Mesenchymal stem cell (in vitro differentiated cells and primary cell): ENCODE data around the gene CDH3.

ENCODE experiments used
- DNase-seq: peaks from one replicate; pipeline ENCODE4 v3.0.0-alpha.2; 2013
- H2AFZ ChIP-seq: one replicate; pipeline ENCODE4 v1.6.1; 2013; ENCODE audit warnings: low read depth, mild to moderate bottlenecking, control low read depth, inconsistent platforms, low read length, moderate library complexity
- H2AK5ac ChIP-seq: 2 replicates; pipeline ENCODE4 v1.6.1; 2013; ENCODE audit warnings: low read length, moderate library complexity, mild to moderate bottlenecking, inconsistent platforms; ENCODE audit not compliant: severe bottlenecking
- H2BK120ac ChIP-seq: one replicate; pipeline ENCODE4 v1.6.1; 2013; ENCODE audit warnings: low read depth, mild to moderate bottlenecking, inconsistent platforms, low read length, moderate library complexity
- H2BK12ac ChIP-seq, 2 experiments: one replicate each; pipeline ENCODE4 v1.6.1; 2013; ENCODE audit warnings: inconsistent platforms in 2 of 2, low read length in 2 of 2, mild to moderate bottlenecking in 2 of 2, moderate library complexity in 2 of 2, control low read depth in 1 of 2
- H2BK15ac ChIP-seq: one replicate; pipeline ENCODE4 v1.6.1; 2013; ENCODE audit warnings: mild to moderate bottlenecking, low read depth, inconsistent platforms; ENCODE audit not compliant: poor library complexity, severe bottlenecking
- H2BK5ac ChIP-seq: 2 replicates; pipeline ENCODE4 v1.6.1; 2013; ENCODE audit warnings: low read depth, mild to moderate bottlenecking, low read length, control low read depth, inconsistent platforms; ENCODE audit not compliant: poor library complexity, severe bottlenecking
- H3K14ac ChIP-seq, 2 experiments: one replicate each; pipeline ENCODE4 v1.6.1; 2013; ENCODE audit warnings: inconsistent platforms in 2 of 2, low read length in 2 of 2, control low read depth in 1 of 2, mild to moderate bottlenecking in 1 of 2, moderate library complexity in 1 of 2
- H3K18ac ChIP-seq, 2 experiments: one replicate each; pipeline ENCODE4 v1.6.1; 2013; ENCODE audit warnings: inconsistent platforms in 2 of 2, low read length in 2 of 2, control low read depth in 1 of 2, low read depth in 1 of 2, mild to moderate bottlenecking in 1 of 2
- H3K23ac ChIP-seq, 2 experiments: one replicate each; pipeline ENCODE4 v1.6.1; 2013; ENCODE audit warnings: inconsistent platforms in 2 of 2, low read length in 2 of 2, mild to moderate bottlenecking in 2 of 2, moderate library complexity in 2 of 2, control low read depth in 1 of 2
- H3K27ac ChIP-seq: 2 replicates; pipeline ENCODE4 v1.5.1; 2013; ENCODE audit warnings: mild to moderate bottlenecking, moderate library complexity, low read length, control low read depth, inconsistent platforms; ENCODE audit not compliant: poor library complexity, severe bottlenecking
- H3K27me3 ChIP-seq, 2 experiments: 2 replicates each; pipeline versions ENCODE4 v1.6.1 to v1.7.0; 2013; ENCODE audit warnings: low read length in 2 of 2, mild to moderate bottlenecking in 2 of 2, moderate library complexity in 2 of 2, control low read depth in 1 of 2, inconsistent platforms in 1 of 2; ENCODE audit not compliant: control insufficient read depth in 1 of 2, insufficient read depth in 1 of 2
- H3K36me3 ChIP-seq, 2 experiments: 2 replicates each; pipeline versions ENCODE4 v1.6.1 to v1.7.0; 2013; ENCODE audit warnings: low read length in 2 of 2, control low read depth in 1 of 2, inconsistent platforms in 1 of 2, low read depth in 1 of 2, mild to moderate bottlenecking in 1 of 2; ENCODE audit not compliant: insufficient read depth in 2 of 2, control insufficient read depth in 1 of 2
- H3K4ac ChIP-seq, 2 experiments: one replicate each; pipeline ENCODE4 v1.6.1; 2013; ENCODE audit warnings: inconsistent platforms in 2 of 2, low read length in 2 of 2, mild to moderate bottlenecking in 2 of 2, moderate library complexity in 2 of 2, control low read depth in 1 of 2, low read depth in 1 of 2
- H3K4me1 ChIP-seq: 2 replicates; pipeline ENCODE4 v1.6.1; 2013; ENCODE audit warnings: low read depth, low read length, control low read depth; ENCODE audit not compliant: control insufficient read depth, insufficient read depth
- H3K4me2 ChIP-seq: 2 replicates; pipeline ENCODE4 v1.6.1; 2013; ENCODE audit warnings: low read length, mild to moderate bottlenecking, inconsistent platforms; ENCODE audit not compliant: poor library complexity, severe bottlenecking
- H3K4me3 ChIP-seq, 2 experiments: 2 replicates each; pipeline versions ENCODE4 v1.5.1 to v1.7.0; 2013; ENCODE audit warnings: low read length in 2 of 2, mild to moderate bottlenecking in 2 of 2, control low read depth in 1 of 2, low read depth in 1 of 2; ENCODE audit not compliant: insufficient read depth in 1 of 2
- H3K79me1 ChIP-seq: replicated peaks from 2 replicates; pipeline ENCODE4 v1.6.1; 2013; ENCODE audit warnings: mild to moderate bottlenecking, control low read depth, low read length, inconsistent platforms; ENCODE audit not compliant: poor library complexity, severe bottlenecking
- H3K9ac ChIP-seq: 2 replicates; pipeline ENCODE4 v1.7.0; 2013; ENCODE audit warnings: mild to moderate bottlenecking, low read length, moderate library complexity
- H3K9me3 ChIP-seq: 2 replicates; pipeline ENCODE4 v1.7.0; 2013; ENCODE audit warnings: mild to moderate bottlenecking, low read length; ENCODE audit not compliant: control insufficient read depth
- H4K8ac ChIP-seq: one replicate; pipeline ENCODE4 v1.6.1; 2013; ENCODE audit warnings: inconsistent platforms, mild to moderate bottlenecking, low read length, moderate library complexity
- H4K91ac ChIP-seq: one replicate; pipeline ENCODE4 v1.6.1; 2013; ENCODE audit warnings: mild to moderate bottlenecking, low read length, inconsistent platforms
- WGBS: methylation state at CpG from one replicate; pipeline ENCODE4 v1.1.7; 2013; ENCODE audit warnings: mixed read lengths; 5-methylcytosine and 5-hydroxymethylcytosine counted together

Gene CDH3

GRCh38 chr16:68646953-68647659 lies 2.0 kb downstream of the CDH3 start:
- Histone ChIP-seq H3K9me3 (no peaks in the 10 kb centered on the region), H3K4ac (no peak overlapping the region), H3K27me3 (peaks cover 80 to 87% of the 10 kb centered on the region in 2 experiments), H3K18ac (no peak overlapping the region), H3K36me3 (no peaks in the 10 kb centered on the region), H2BK5ac (no peak overlapping the region), H2AFZ (no peak overlapping the region), H2AK5ac (no peak overlapping the region), H3K9ac (no peak overlapping the region), H3K4me3 (no peak overlapping the region), H4K8ac (no peak overlapping the region), H3K4me1 (peaks cover 30% of the 10 kb centered on the region), H2BK120ac (no peak overlapping the region), H2BK12ac (no peak overlapping the region), H3K4me2 (no peak overlapping the region), H3K14ac (no peak overlapping the region), H2BK15ac (no peak overlapping the region), H3K27ac (no peak overlapping the region), H4K91ac (no peak overlapping the region), H3K79me1 (no peaks in the 10 kb centered on the region), H3K23ac (no peak overlapping the region)
- WGBS = 76% methylated on average over 17 of the region's 18 CpGs
- DNase-seq = no peak

DNA sequence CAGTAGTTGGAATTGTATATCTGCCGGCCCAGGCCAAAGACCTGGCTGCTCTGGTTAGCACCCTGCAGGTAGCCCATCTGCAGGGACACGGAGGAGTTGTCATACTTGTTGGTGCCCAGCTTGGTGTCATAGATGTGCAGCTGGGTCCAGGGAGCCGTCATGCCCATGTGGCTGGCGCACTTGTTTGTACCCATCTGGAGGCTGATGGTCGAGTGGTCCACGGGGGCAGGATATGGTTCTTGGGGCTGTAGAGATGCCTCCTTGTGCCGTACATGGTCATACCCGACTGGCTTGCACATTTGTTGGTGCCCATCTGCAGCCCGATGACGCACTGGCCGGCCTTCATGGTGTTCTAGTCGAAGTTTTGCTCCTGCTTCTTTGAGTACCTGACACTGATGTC lies 6.0 kb downstream of the CDH3 start:
- no peak overlapping the region for H2BK12ac ChIP-seq
- no peak overlapping the region for H2AFZ ChIP-seq
- H4K8ac ChIP-seq = no peak overlapping the region
- no peak overlapping the region for H2BK15ac ChIP-seq
- no peak overlapping the region for H3K4ac ChIP-seq
- no peak overlapping the region for H2BK5ac ChIP-seq
- no peak overlapping the region for H3K23ac ChIP-seq
- DNase-seq = no peak
- H2BK120ac ChIP-seq = no peak overlapping the region
- H3K27me3 ChIP-seq = peaks cover 57 to 60% of the 10 kb centered on the region in 2 experiments
- no peak overlapping the region for H3K4me2 ChIP-seq
- H3K18ac ChIP-seq = no peak overlapping the region
- no peak overlapping the region for H3K9ac ChIP-seq
- H3K4me1 ChIP-seq = peaks cover 5% of the 10 kb centered on the region
- no peak overlapping the region for H3K14ac ChIP-seq
- 84% methylated on average over 12 of the region's 12 CpGs for WGBS
- H4K91ac ChIP-seq = peak overlapping the region; percentile 46
- no peak overlapping the region for H3K4me3 ChIP-seq
- H3K79me1 ChIP-seq = no peaks in the 10 kb centered on the region
- no peak overlapping the region for H3K27ac ChIP-seq
- no peaks in the 10 kb centered on the region for H3K36me3 ChIP-seq
- no peaks in the 10 kb centered on the region for H3K9me3 ChIP-seq
- H2AK5ac ChIP-seq = no peak overlapping the region

- Histone ChIP-seq H2AK5ac (no peak overlapping the region), H3K27ac (no peak overlapping the region), H3K9ac (no peak overlapping the region), H2BK120ac (no peak overlapping the region), H2AFZ (no peak overlapping the region), H3K4me3 (no peak overlapping the region), H3K27me3 (peaks cover 51 to 54% of the 10 kb centered on the region in 2 experiments), H3K4me1 (no peaks in the 10 kb centered on the region), H3K79me1 (no peaks in the 10 kb centered on the region), H4K91ac (no peak overlapping the region), H3K36me3 (no peaks in the 10 kb centered on the region), H4K8ac (no peak overlapping the region), H3K9me3 (no peaks in the 10 kb centered on the region), H3K14ac (no peak overlapping the region), H3K18ac (no peak overlapping the region), H3K4me2 (no peak overlapping the region), H3K4ac (no peak overlapping the region), H2BK15ac (no peak overlapping the region), H2BK12ac (no peak overlapping the region), H2BK5ac (no peak overlapping the region), H3K23ac (no peak overlapping the region)
- no peak for DNase-seq
- WGBS = 92% methylated on average over 2 of the region's 2 CpGs
These were observed 7.5 kb downstream of the CDH3 start for GRCh38 chr16:68652659-68653058.

- H3K4me3 ChIP-seq = no peak overlapping the region
- no peak overlapping the region for H3K4me2 ChIP-seq
- no peak for DNase-seq
- no peak overlapping the region for H3K4ac ChIP-seq
- no peak overlapping the region for H2AK5ac ChIP-seq
- H4K8ac ChIP-seq = no peak overlapping the region
- peaks cover 5% of the 10 kb centered on the region for H3K4me1 ChIP-seq
- no peak overlapping the region for H3K14ac ChIP-seq
- H3K79me1 ChIP-seq = no peaks in the 10 kb centered on the region
- H2BK5ac ChIP-seq = no peak overlapping the region
- no peak overlapping the region for H3K23ac ChIP-seq
- no peak overlapping the region for H2BK15ac ChIP-seq
- no peak overlapping the region for H2AFZ ChIP-seq
- no peak overlapping the region for H3K27ac ChIP-seq
- no peak overlapping the region for H3K9ac ChIP-seq
- WGBS = 91% methylated on average over 6 of the region's 6 CpGs
- no peak overlapping the region for H2BK120ac ChIP-seq
- no peaks in the 10 kb centered on the region for H3K36me3 ChIP-seq
- no peak overlapping the region for H2BK12ac ChIP-seq
- peaks cover 26 to 36% of the 10 kb centered on the region in 2 experiments for H3K27me3 ChIP-seq
- no peaks in the 10 kb centered on the region for H3K9me3 ChIP-seq
- no peak overlapping the region for H3K18ac ChIP-seq
- H4K91ac ChIP-seq = no peak overlapping the region
These were observed 10.7 kb downstream of the CDH3 start for GRCh38 chr16:68655806-68656205.
